ENCODE data around the gene ARHGAP10.

GRCh38 chr4:147839663-147840062, 107.8 kb downstream of the ARHGAP10 start:
- TF ChIP-seq POLR2A (IDR thresholded peaks at IDR 0.05; ENCODE audit: low read length), result no peak
- TF ChIP-seq GATA1 (IDR thresholded peaks at IDR 0.05; ENCODE audit: low read depth, low read length), result no peak

Data from erythroblast (primary cell).